Hepatocyte (in vitro differentiated cells): ENCODE results near the gene TTR. TPM values are rescaled to one million over a fixed set of nuclear protein-coding genes. Genes with fewer than 3 reads are reported as not detected.

Experiments used
- DNase-seq: peaks from one replicate; pipeline ENCODE4 v3.0.0-alpha.2; 2016; ENCODE audit warnings: low spot score
- H2AFZ ChIP-seq: fragments of 200-600 bp; sonication (generic); 2 replicates; pipeline ENCODE4 v1.6.0; 2016; ENCODE audit warnings: antibody characterized with exemption, mild to moderate bottlenecking
- H3K27ac ChIP-seq: fragments of 200-600 bp; sonication (generic); 2 replicates; pipeline ENCODE4 v1.5.1; 2016; ENCODE audit warnings: mild to moderate bottlenecking
- H3K27me3 ChIP-seq: fragments of 200-600 bp; sonication (generic); 2 replicates; pipeline ENCODE4 v1.6.1; 2016
- H3K36me3 ChIP-seq: fragments of 200-600 bp; sonication (generic); replicated peaks from 2 replicates; pipeline ENCODE4 v1.5.1; 2016; ENCODE audit warnings: low read depth; ENCODE audit not compliant: insufficient read depth
- H3K4me1 ChIP-seq: fragments of 200-600 bp; sonication (generic); 2 replicates; pipeline ENCODE4 v1.5.1; 2016; ENCODE audit warnings: mild to moderate bottlenecking, moderate library complexity; ENCODE audit not compliant: insufficient read depth
- H3K4me2 ChIP-seq: fragments of 200-600 bp; sonication (generic); 2 replicates; pipeline ENCODE4 v1.6.0; 2016
- H3K4me3 ChIP-seq: fragments of 200-600 bp; sonication (generic); 2 replicates; pipeline ENCODE4 v1.5.1; 2016; ENCODE audit warnings: mild to moderate bottlenecking
- H3K79me2 ChIP-seq: fragments of 200-600 bp; sonication (generic); 2 replicates; pipeline ENCODE4 v1.6.0; 2017; ENCODE audit warnings: mild to moderate bottlenecking
- H3K9me2 ChIP-seq: fragments of 200-600 bp; sonication (generic); replicated peaks from 2 replicates; pipeline ENCODE4 v1.6.0; 2017; ENCODE audit warnings: mild to moderate bottlenecking; ENCODE audit not compliant: insufficient read depth
- H3K9me3 ChIP-seq: fragments of 200-600 bp; sonication (generic); 2 replicates; pipeline ENCODE4 v1.5.1; 2016; ENCODE audit warnings: low read depth, mild to moderate bottlenecking
- H4K20me1 ChIP-seq: fragments of 200-600 bp; sonication (generic); 2 replicates; pipeline ENCODE4 v1.6.0; 2016; ENCODE audit warnings: mild to moderate bottlenecking; ENCODE audit not compliant: insufficient read depth, poor library complexity, severe bottlenecking
- EZH2 ChIP-seq: fragments of 200-600 bp; sonication (generic); IDR thresholded peaks from 2 replicates; pipeline ENCODE4 v1.6.1; 2016; ENCODE audit warnings: antibody characterized with exemption, mild to moderate bottlenecking, borderline replicate concordance
- EZH2phosphoT487 ChIP-seq: fragments of 200-600 bp; sonication (generic); IDR thresholded peaks from one replicate; pipeline ENCODE4 v1.6.1; 2018; ENCODE audit warnings: antibody characterized with exemption, mild to moderate bottlenecking, low read depth, moderate library complexity; ENCODE audit not compliant: unreplicated experiment, severe bottlenecking
- WGBS: methylation state at CpG from one replicate; pipeline ENCODE4 v1.1.6; 2016; ENCODE audit warnings: low lambda C conversion rate; ENCODE audit errors: missing lambda C conversion rate; 5-methylcytosine and 5-hydroxymethylcytosine counted together
- polyA plus RNA-seq: library from polyadenylated mRNA; unstranded; fragments of >200 nt; fragmentation: Nextera tagmentation; extraction: Ambion mirVana; gene quantifications from 2 replicates; pipeline ENCODE4 v1.2.1, GENCODE V29; 2016
- total RNA-seq: library from RNA; depleted of rRNA; stranded (reverse); fragments of >200 nt; gene quantifications from 2 replicates; pipeline ENCODE4 v1.2.3, GENCODE V29; 2014
- TF ChIP-seq, protein P1 (sequence below): fragments of 200-600 bp; sonication (generic); IDR thresholded peaks from 2 replicates; pipeline ENCODE4 v1.5.1; 2016; ENCODE audit warnings: antibody characterized with exemption, mild to moderate bottlenecking; ENCODE audit not compliant: poor library complexity

Gene TTR
- total and polyA plus RNA-seq, 2 experiments from 2014 or later, result 2,638 to 4,943 TPM

DNA sequence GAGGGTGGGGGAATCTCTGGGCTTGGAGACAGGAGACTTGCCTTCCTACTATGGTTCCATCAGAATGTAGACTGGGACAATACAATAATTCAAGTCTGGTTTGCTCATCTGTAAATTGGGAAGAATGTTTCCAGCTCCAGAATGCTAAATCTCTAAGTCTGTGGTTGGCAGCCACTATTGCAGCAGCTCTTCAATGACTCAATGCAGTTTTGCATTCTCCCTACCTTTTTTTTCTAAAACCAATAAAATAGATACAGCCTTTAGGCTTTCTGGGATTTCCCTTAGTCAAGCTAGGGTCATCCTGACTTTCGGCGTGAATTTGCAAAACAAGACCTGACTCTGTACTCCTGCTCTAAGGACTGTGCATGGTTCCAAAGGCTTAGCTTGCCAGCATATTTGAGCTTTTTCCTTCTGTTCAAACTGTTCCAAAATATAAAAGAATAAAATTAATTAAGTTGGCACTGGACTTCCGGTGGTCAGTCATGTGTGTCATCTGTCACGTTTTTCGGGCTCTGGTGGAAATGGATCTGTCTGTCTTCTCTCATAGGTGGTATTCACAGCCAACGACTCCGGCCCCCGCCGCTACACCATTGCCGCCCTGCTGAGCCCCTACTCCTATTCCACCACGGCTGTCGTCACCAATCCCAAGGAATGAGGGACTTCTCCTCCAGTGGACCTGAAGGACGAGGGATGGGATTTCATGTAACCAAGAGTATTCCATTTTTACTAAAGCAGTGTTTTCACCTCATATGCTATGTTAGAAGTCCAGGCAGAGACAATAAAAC is 6.5 kb downstream of the TTR start:
- TF ChIP-seq EZH2, result no peak
- TF ChIP-seq, protein P1, sequence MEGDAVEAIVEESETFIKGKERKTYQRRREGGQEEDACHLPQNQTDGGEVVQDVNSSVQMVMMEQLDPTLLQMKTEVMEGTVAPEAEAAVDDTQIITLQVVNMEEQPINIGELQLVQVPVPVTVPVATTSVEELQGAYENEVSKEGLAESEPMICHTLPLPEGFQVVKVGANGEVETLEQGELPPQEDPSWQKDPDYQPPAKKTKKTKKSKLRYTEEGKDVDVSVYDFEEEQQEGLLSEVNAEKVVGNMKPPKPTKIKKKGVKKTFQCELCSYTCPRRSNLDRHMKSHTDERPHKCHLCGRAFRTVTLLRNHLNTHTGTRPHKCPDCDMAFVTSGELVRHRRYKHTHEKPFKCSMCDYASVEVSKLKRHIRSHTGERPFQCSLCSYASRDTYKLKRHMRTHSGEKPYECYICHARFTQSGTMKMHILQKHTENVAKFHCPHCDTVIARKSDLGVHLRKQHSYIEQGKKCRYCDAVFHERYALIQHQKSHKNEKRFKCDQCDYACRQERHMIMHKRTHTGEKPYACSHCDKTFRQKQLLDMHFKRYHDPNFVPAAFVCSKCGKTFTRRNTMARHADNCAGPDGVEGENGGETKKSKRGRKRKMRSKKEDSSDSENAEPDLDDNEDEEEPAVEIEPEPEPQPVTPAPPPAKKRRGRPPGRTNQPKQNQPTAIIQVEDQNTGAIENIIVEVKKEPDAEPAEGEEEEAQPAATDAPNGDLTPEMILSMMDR, result no peak
- Histone ChIP-seq H3K9me2 (no peaks in the 10 kb centered on the region), H3K27me3 (no peaks in the 10 kb centered on the region), H3K9me3 (no peaks in the 10 kb centered on the region), H3K4me1 (peaks cover 14% of the 10 kb centered on the region), H3K36me3 (peaks cover 3% of the 10 kb centered on the region), H3K27ac (no peak overlapping the region), H2AFZ (no peak overlapping the region), H3K4me2 (no peak overlapping the region), H4K20me1 (no peaks in the 10 kb centered on the region), H3K4me3 (no peak overlapping the region), H3K79me2 (no peaks in the 10 kb centered on the region)
- WGBS, result 95% methylated on average over 13 of the region's 13 CpGs
- no peak for DNase-seq

DNA sequence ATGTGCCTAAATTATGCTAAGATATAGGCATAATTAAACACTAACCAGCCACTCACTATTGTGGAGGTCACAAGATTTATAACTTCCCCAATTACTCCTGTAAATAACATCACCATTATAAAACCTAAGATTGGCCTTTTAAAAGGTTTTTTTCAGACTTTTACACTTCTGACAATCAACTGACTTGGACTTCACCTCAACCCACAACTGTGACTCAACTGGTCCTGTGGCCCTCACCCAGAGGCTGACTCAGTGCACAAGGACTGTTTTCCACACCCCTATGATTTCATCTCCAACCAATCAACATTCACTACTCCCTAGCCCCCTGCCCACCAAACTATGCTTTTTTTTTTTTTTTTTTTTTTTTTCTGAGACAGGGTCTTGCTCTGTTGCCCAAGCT is 11.6 kb downstream of the TTR start:
- Histone ChIP-seq H2AFZ (no peak overlapping the region), H3K27ac (no peak overlapping the region), H3K4me3 (no peak overlapping the region), H3K4me1 (no peaks in the 10 kb centered on the region), H3K4me2 (no peak overlapping the region), H3K9me2 (no peaks in the 10 kb centered on the region), H4K20me1 (no peaks in the 10 kb centered on the region), H3K27me3 (no peaks in the 10 kb centered on the region), H3K9me3 (no peaks in the 10 kb centered on the region), H3K79me2 (no peaks in the 10 kb centered on the region), H3K36me3 (no peaks in the 10 kb centered on the region)
- TF ChIP-seq, protein P1, result no peak
- TF ChIP-seq EZH2phosphoT487 (no peak), EZH2 (no peak)
- DNase-seq, result no peak

DNA sequence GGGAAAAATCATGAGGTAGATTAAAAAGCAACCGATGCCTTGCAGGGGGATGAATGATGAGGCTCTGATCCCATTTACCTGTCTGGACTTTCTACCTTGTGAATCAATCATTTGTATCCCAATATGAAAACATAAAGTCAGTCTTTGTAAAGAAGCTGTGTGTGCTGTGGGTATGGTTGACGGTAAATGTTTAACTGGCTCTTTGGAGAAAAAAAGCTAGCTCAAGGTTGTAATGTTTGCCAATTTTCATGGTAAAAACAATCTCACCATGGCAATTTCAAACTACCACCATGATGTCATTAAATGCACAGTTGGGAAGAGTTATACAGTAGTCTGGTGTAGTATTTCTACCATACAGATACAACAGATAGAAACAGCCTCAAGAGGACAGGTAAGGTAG is 14.6 kb downstream of the TTR start:
- WGBS, result 64% methylated on average over 2 of the region's 2 CpGs
- Histone ChIP-seq H2AFZ (no peak overlapping the region), H3K4me1 (no peaks in the 10 kb centered on the region), H3K27me3 (no peaks in the 10 kb centered on the region), H3K27ac (no peak overlapping the region), H4K20me1 (no peaks in the 10 kb centered on the region), H3K4me2 (no peak overlapping the region), H3K4me3 (no peak overlapping the region), H3K9me3 (no peaks in the 10 kb centered on the region), H3K9me2 (no peaks in the 10 kb centered on the region), H3K36me3 (no peaks in the 10 kb centered on the region), H3K79me2 (no peaks in the 10 kb centered on the region)
- DNase-seq, result no peak
- no peak for TF ChIP-seq EZH2
- TF ChIP-seq EZH2phosphoT487, result no peak
- TF ChIP-seq, protein P1, result no peak
